HFFc6 (cell line): ENCODE results near the gene SLC25A33. TPM values are rescaled to one million over a fixed set of nuclear protein-coding genes. Genes with fewer than 3 reads are reported as not detected.

Experiments used
- DNase-seq: peaks from one replicate; pipeline ENCODE4 v3.0.0-alpha.2; 2018
- H3K27ac Mint-ChIP-seq: 2 replicates; pipeline ENCODE4 v1.8.0; 2020; ENCODE audit warnings: mild to moderate bottlenecking, mixed read lengths
- H3K27me3 Mint-ChIP-seq: 2 replicates; pipeline ENCODE4 v1.8.0; 2021; ENCODE audit warnings: mild to moderate bottlenecking, moderate library complexity, mixed read lengths; ENCODE audit not compliant: insufficient read depth
- H3K36me3 Mint-ChIP-seq: 2 replicates; pipeline ENCODE4 v1.8.0; 2021; ENCODE audit warnings: low read depth, mixed read lengths
- H3K4me1 Mint-ChIP-seq: 2 replicates; pipeline ENCODE4 v1.8.0; 2020; ENCODE audit warnings: low read depth, mixed read lengths
- H3K4me3 Mint-ChIP-seq: 2 replicates; pipeline ENCODE4 v1.8.0; 2020; ENCODE audit warnings: mild to moderate bottlenecking, moderate library complexity, mixed read lengths
- H3K9me3 Mint-ChIP-seq: 2 replicates; pipeline ENCODE4 v1.8.0; 2020; ENCODE audit warnings: mild to moderate bottlenecking, mixed read lengths
- CTCF ChIP-seq: fragments of 200-600 bp; sonication (generic); IDR thresholded peaks from 2 replicates; pipeline ENCODE4 v1.5.0; 2021; ENCODE audit warnings: antibody characterized with exemption, mild to moderate bottlenecking
- total RNA-seq, 6 experiments: library from RNA; stranded (reverse); fragmentation: NEBNext Ultra II Directional; extraction: Animal tissue kit (Norgen Biotek cat#: 25700); gene quantifications; 2 replicates in 1 of 6; 3 replicates in 5 of 6; pipeline ENCODE4 v1.2.3, GENCODE V29; 2021

SLC25A33 gene
- total RNA-seq, 6 experiments from 2014 or later = 3.3 to 4.7 (median 4.0) TPM

GRCh38 chr1:9577423-9577822 lies 38.2 kb downstream of the SLC25A33 start:
- H3K27me3 Mint-ChIP-seq = no peaks in the 10 kb centered on the region; the same call in 1 of the 2 replicates
- no peak overlapping the region for H3K4me3 Mint-ChIP-seq

GRCh38 chr1:9580942-9581341 lies 41.7 kb downstream of the SLC25A33 start:
- Mint-ChIP-seq H3K9me3 (no peaks in the 10 kb centered on the region), H3K27me3 (no peaks in the 10 kb centered on the region; the same call in none of the 2 replicates), H3K4me3 (no peak overlapping the region), H3K4me1 (no peaks in the 10 kb centered on the region), H3K36me3 (no peaks in the 10 kb centered on the region; the same call in 1 of the 2 replicates), H3K27ac (no peak overlapping the region)
- TF ChIP-seq CTCF = no peak
- DNase-seq = no peak

More at GRCh38 chr1:9577423-9577822, 38.2 kb downstream of the SLC25A33 start:
- TF ChIP-seq CTCF = no peak
- no peaks in the 10 kb centered on the region for H3K9me3 Mint-ChIP-seq
- no peak overlapping the region for H3K27ac Mint-ChIP-seq
- H3K36me3 Mint-ChIP-seq = no peaks in the 10 kb centered on the region
- H3K4me1 Mint-ChIP-seq = no peaks in the 10 kb centered on the region
- DNase-seq = no peak

GRCh38 chr1:9586147-9586766 lies 47.0 kb downstream of the SLC25A33 start:
- no peak for TF ChIP-seq CTCF
- Mint-ChIP-seq H3K4me3 (no peak overlapping the region), H3K27me3 (peaks cover 2% of the 10 kb centered on the region; the same call in 1 of the 2 replicates), H3K4me1 (peaks cover 20% of the 10 kb centered on the region), H3K27ac (no peak overlapping the region), H3K36me3 (no peaks in the 10 kb centered on the region; the same call in none of the 2 replicates), H3K9me3 (no peaks in the 10 kb centered on the region)
- no peak for DNase-seq

- H3K27ac Mint-ChIP-seq = peak within 1 kb of the TSS; percentile 56
- peak within 1 kb of the TSS; percentile 88 for H3K4me3 Mint-ChIP-seq
- no peaks in the 10 kb centered on the region; the same call in 1 of the 2 replicates for H3K36me3 Mint-ChIP-seq
- peaks cover 2% of the 10 kb centered on the region; the same call in 1 of the 2 replicates for H3K27me3 Mint-ChIP-seq
- TF ChIP-seq CTCF = peak; percentile 88
- DNase-seq = peak; percentile 76
- no peaks in the 10 kb centered on the region for H3K9me3 Mint-ChIP-seq
- peaks cover 27% of the 10 kb centered on the region for H3K4me1 Mint-ChIP-seq
Measured at GRCh38 chr1:9588551-9589143, 49.4 kb downstream of the SLC25A33 start, which contains the start of gene TMEM201. TSS of gene TMEM201 (plus strand) at chr1:9588911. CDS start at chr1:9588931, 20 bp downstream.

GRCh38 chr1:9589144-9589718 lies 50.0 kb downstream of the SLC25A33 start:
- H3K9me3 Mint-ChIP-seq = no peaks in the 10 kb centered on the region
- no peak for DNase-seq

More at GRCh38 chr1:9589144-9589718, 50.0 kb downstream of the SLC25A33 start:
- Mint-ChIP-seq H3K36me3 (no peaks in the 10 kb centered on the region; the same call in 1 of the 2 replicates), H3K27me3 (peaks cover 2% of the 10 kb centered on the region; the same call in 1 of the 2 replicates), H3K27ac (peak overlapping the region; percentile 56), H3K4me1 (peaks cover 28% of the 10 kb centered on the region), H3K4me3 (peak overlapping the region; percentile 88)
- no peak for TF ChIP-seq CTCF
